ENCODE measurements around the gene ZNF557.

Gene ZNF557

DNA sequence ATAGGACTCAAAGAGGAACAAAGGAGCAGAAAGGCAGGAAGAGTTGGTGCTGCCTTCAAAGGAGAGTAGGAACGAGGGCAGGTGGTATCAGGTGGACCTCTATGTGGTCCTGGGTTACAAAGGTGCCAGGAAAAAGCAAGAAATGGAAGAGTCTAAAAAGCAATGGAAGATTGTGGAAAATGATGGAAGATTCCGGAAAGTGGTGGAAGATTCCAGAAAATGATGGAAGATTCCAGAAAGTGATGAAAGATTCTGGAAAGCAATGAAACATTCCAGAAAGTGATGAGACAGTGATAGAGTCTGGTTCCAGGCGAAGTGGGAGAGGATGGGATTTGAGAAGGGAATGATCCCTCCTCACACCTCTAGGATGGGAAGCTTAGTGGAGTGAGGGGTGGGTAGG is 55.3 kb downstream of the ZNF557 start:
- Mint-ChIP-seq H3K36me3 (ENCODE audit: low read depth) (peaks cover 2% of the 10 kb centered on the region), H3K27me3 (ENCODE audit: low read depth) (no peaks in the 10 kb centered on the region), H3K27ac (no peak overlapping the region), H3K4me1 (ENCODE audit: low read depth) (no peaks in the 10 kb centered on the region), H3K4me3 (no peak overlapping the region), H3K9me3 (peaks cover 17% of the 10 kb centered on the region)
- no peak for DNase-seq (ENCODE audit: low spot score)

GRCh38 chr19:7125221-7125620 is 55.7 kb downstream of the ZNF557 start:
- Mint-ChIP-seq H3K36me3 (ENCODE audit: low read depth) (peaks cover 2% of the 10 kb centered on the region), H3K27me3 (ENCODE audit: low read depth) (no peaks in the 10 kb centered on the region), H3K4me3 (no peak overlapping the region), H3K9me3 (peaks cover 20% of the 10 kb centered on the region), H3K27ac (no peak overlapping the region), H3K4me1 (ENCODE audit: low read depth) (no peaks in the 10 kb centered on the region)
- DNase-seq (ENCODE audit: low spot score): no peak

DNA sequence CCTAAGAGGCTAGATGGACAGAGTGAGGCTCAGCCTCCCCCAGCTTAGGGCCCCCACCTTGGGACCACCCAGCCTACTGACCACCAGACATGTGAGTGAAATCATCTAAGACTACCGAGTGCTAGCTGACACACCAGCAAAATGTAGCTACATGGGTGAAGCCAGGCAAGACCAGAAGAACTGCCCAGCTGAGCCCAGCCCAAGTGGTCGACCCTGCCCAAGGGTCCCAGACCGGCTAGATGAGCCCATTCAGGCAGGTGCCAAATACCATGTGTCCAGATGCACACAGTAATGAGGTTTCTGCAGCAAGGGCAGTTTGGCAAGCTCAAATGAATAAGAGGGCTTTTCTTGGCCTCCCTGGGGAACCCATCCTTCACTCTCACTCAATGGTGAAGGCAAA is 56.6 kb downstream of the ZNF557 start:
- no peak for DNase-seq (ENCODE audit: low spot score)
- no peak overlapping the region for H3K4me3 Mint-ChIP-seq
- no peaks in the 10 kb centered on the region for H3K4me1 Mint-ChIP-seq (ENCODE audit: low read depth)
- no peaks in the 10 kb centered on the region for H3K27me3 Mint-ChIP-seq (ENCODE audit: low read depth)
- peaks cover 20% of the 10 kb centered on the region for H3K9me3 Mint-ChIP-seq
- peaks cover 2% of the 10 kb centered on the region for H3K36me3 Mint-ChIP-seq (ENCODE audit: low read depth)
- H3K27ac Mint-ChIP-seq: no peak overlapping the region

DNA sequence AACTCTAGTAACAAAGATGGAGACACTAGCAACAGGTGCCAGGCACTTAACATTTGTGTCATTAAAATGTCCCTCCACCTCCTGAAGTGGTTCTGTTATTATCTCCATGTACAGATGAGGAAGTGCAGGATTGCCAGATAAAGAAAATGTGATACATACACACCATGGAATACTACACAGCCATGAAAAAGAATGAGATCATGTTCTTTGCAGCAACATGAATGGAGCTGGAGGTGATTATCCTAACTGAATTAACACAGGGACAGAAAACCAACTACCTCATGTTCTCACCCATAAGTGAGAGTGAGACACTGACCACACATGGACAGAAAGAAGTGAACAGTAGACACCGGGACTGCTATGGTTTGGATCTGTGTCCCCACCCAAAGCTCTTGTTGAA is 60.5 kb downstream of the ZNF557 start:
- H3K4me3 Mint-ChIP-seq: no peak overlapping the region
- H3K36me3 Mint-ChIP-seq (ENCODE audit: low read depth): peaks cover 2% of the 10 kb centered on the region
- no peaks in the 10 kb centered on the region for H3K27me3 Mint-ChIP-seq (ENCODE audit: low read depth)
- H3K4me1 Mint-ChIP-seq (ENCODE audit: low read depth): no peaks in the 10 kb centered on the region
- H3K9me3 Mint-ChIP-seq: peaks cover 16% of the 10 kb centered on the region
- DNase-seq (ENCODE audit: low spot score): no peak
- no peak overlapping the region for H3K27ac Mint-ChIP-seq

DNA sequence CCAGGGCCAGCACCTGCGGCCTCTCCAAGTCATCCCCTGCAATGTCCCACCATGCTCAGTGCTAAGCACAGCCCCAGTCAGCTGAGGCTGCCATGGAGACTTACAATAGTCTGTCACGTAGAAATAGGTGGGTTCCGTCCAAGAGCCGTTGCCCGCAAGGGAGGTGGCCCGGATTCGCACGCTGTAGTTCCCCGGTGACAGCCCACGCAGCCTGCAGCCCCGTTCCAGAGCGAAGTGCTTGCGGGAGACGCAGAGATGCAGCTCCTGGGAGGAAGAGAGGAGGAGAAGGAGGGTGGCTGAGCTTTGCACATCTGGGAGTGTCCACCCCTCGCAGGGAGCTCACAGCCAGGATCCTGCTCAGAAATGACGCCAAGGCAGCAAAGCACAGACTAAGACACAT is 62.6 kb downstream of the ZNF557 start:
- peaks cover 6% of the 10 kb centered on the region for H3K9me3 Mint-ChIP-seq
- H3K27ac Mint-ChIP-seq: no peak overlapping the region
- H3K36me3 Mint-ChIP-seq (ENCODE audit: low read depth): no peaks in the 10 kb centered on the region
- no peak for DNase-seq (ENCODE audit: low spot score)
- no peaks in the 10 kb centered on the region for H3K4me1 Mint-ChIP-seq (ENCODE audit: low read depth)
- no peaks in the 10 kb centered on the region for H3K27me3 Mint-ChIP-seq (ENCODE audit: low read depth)
- H3K4me3 Mint-ChIP-seq: no peak overlapping the region

DNA sequence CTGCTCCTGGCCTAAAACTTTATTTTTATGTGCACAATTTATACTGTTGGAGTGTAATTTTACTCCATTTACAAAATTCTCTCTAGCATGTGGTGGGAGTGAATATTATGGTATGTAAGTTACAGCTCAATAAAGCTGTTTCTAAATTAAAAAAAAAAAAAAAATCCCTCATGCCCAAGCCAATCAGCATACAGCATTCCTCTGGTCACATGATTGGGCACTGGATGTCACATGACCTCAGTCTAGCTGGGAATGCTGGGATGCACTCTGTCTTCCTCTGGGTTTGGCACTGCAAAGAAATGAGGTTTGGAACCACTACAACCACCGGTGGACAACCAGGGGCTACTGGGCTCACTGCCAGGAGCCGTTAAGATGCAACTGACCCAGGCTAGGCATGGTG is 67.6 kb downstream of the ZNF557 start:
- Mint-ChIP-seq H3K27me3 (ENCODE audit: low read depth) (no peaks in the 10 kb centered on the region), H3K4me3 (no peak overlapping the region), H3K4me1 (ENCODE audit: low read depth) (no peaks in the 10 kb centered on the region), H3K36me3 (ENCODE audit: low read depth) (no peaks in the 10 kb centered on the region), H3K27ac (no peak overlapping the region), H3K9me3 (peaks cover 5% of the 10 kb centered on the region)
- DNase-seq (ENCODE audit: low spot score): no peak

Data from T-helper 2 cell treated with Interferon-gamma antibody and Interleukin-4, amounts not matched to agents 5 μg/mL and 100 μg/mL, for 36 hours (primary cell).